Measurements from ENCODE around the gene CDH13.

CDH13 gene

GRCh38 chr16:83307594-83307992 is 680.8 kb downstream of the CDH13 start:
- no peak for DNase-seq (ENCODE audit: low spot score)

DNA sequence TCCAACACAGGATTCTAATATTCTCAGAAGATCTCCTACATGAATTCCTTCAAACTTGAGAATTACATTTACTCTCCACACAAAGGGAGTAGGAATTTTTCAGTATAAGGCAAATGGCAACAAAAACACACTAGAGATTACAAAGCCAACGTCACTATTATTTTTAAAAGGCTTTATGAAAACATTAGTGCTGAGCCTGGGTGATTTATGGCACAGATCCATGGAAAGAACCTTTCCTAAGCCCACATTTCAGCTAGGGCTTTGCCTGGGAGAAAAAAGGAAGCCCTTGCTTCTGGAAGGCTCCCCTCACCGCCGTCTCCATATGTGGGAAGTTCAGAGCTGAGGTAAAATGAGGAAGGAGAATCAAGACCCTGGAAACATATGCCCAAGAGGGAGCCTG is 681.6 kb downstream of the CDH13 start:
- no peak for DNase-seq (ENCODE audit: low spot score)

GRCh38 chr16:83310816-83311215 is 684.0 kb downstream of the CDH13 start:
- no peak for DNase-seq (ENCODE audit: low spot score)

- no peak for DNase-seq (ENCODE audit: low spot score)
These were observed 685.4 kb downstream of the CDH13 start for GRCh38 chr16:83312015-83312717.

GRCh38 chr16:83312718-83313245 is 686.0 kb downstream of the CDH13 start:
- DNase-seq (ENCODE audit: low spot score): no peak

DNA sequence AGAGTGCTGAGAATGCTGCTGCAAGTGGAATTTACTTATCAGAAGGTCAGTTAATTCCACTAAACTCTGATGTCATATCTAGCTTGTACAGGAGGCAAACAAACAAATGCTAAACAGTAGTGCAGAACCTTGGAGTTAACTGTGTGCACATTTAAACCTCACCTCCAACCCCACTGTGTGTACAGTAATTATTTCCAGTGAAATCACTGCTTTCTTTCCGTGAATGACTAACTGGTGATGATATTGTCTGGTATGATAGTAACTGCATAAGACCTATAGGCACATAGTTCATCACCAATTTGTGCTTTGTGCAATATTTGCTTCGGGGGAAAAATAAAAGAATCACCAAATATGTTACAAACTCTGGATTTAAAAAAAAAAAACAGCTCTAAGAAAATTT is 688.5 kb downstream of the CDH13 start:
- no peak for DNase-seq (ENCODE audit: low spot score)

DNA sequence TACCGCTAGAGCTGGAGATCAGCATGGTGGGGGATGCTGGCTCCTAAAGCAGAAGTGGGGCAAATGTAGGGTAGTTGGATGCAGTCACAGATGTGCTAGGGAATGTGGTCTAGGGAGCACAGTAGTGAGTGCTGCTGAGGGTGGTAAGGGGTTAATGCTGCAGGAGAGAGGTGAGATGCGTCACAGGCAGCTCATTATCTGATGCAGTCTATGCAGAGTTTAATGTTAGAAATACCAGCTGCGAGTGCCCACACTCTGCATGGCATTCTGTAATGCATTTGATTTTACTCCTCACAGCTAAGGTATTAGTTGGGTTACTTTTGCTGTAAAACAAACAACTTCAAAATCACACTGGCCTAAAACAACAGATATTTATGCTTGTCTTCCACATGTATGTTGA is 689.7 kb downstream of the CDH13 start:
- DNase-seq (ENCODE audit: low spot score): no peak

DNA sequence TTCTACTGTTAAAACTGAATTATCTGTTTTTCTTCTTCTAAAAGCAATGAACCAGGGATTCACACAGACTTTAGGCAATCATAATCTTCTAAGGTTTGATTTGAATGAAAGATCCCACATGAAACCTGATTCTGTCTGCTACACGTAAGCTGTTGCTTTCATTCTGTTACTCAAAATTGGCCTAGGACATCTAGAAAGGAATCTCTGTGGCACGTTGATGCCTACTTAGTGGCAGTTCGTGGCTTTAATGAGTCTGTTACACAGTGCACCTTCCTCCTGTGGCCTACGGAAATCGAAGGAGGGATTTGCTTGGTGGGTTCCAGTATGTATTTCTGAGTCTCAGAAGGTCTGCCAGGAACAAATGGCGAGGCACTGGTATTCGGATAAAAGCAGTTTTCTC is 691.6 kb downstream of the CDH13 start:
- DNase-seq (ENCODE audit: low spot score): no peak

DNA sequence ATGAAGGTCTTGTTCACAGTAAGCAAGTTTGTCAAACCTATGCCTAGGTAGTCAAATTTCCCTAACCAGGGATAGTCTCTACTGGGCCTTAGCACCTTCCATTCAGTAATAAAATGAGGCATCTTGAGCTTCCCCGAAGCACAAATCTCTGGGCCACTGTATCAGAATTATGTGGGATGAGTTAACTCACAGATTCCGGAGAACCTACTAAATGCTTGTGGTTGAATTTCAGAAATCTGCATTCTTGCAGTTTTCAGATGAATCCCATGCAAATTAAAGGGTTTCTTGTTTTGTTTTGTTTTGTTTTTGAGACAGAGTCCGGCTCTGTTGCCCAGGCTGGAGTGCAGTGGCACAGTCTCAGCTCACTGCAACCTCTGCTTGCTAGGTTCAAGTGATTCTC is 702.2 kb downstream of the CDH13 start:
- no peak for DNase-seq (ENCODE audit: low spot score)

GRCh38 chr16:83329441-83329840 is 702.7 kb downstream of the CDH13 start:
- no peak for DNase-seq (ENCODE audit: low spot score)

GRCh38 chr16:83330251-83330650 is 703.5 kb downstream of the CDH13 start:
- DNase-seq (ENCODE audit: low spot score): no peak

DNA sequence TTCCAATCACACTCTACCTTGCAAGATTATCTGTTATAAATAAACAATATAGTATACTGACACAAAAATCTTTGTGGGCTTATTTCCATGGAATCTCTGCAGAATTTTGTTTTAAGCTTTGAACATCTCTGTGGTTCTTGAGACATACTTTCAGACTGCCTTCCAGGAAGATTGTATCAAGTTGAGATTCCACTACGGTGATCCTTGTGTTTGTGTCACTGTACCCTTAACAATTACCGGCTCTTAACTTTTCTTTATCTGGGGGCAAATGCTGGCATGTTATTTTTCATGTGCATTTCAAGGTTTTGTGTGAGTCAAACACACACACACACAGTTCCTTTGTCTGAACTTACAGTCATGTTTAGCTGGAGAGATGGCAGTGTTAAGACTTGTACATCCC is 708.3 kb downstream of the CDH13 start:
- no peak for DNase-seq (ENCODE audit: low spot score)

GRCh38 chr16:83336603-83337002 is 709.8 kb downstream of the CDH13 start:
- DNase-seq (ENCODE audit: low spot score): no peak

DNA sequence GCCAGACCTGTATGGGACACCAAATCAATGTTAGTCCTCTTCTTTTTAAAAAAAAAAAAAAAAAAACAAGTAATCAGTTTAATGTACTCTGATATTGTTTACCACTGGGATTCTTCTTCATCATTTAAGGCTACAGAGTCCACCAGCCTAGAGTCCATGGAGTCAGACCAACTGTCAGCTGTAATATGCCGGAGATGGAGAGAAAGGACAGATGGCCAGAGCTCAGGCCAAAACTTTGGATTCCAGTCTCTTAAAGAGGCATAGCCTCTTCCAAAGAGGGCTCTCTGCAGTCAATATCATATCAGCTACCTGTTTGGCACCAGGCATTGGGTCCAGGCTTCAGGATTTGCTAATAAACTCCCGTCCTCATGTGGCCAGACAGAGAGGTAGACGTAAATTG is 711.4 kb downstream of the CDH13 start:
- no peak for DNase-seq (ENCODE audit: low spot score)

DNA sequence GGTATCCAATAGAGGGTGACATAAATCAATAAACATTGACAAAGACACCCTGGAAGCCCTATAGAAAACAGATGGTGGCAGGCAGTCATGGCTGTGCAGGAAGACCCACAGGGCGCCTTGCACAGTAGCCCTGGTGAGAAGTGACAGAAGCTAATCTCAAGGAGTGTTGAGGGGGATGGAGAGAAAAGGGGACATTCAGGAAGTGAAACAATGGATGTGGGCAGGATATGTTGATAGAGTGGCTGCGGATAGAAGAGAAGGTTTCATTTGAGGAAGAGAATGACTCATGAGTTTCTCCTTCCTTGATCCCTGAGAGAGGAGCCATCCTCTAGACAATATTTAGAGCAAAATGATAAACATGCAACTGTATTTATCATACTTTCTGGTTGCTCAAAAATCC is 712.2 kb downstream of the CDH13 start:
- DNase-seq (ENCODE audit: low spot score): no peak

- no peak for DNase-seq (ENCODE audit: low spot score)
These were observed 717.2 kb downstream of the CDH13 start for GRCh38 chr16:83343935-83344366.

GRCh38 chr16:83345846-83346640 is 719.3 kb downstream of the CDH13 start:
- no peak for DNase-seq (ENCODE audit: low spot score)

DNA sequence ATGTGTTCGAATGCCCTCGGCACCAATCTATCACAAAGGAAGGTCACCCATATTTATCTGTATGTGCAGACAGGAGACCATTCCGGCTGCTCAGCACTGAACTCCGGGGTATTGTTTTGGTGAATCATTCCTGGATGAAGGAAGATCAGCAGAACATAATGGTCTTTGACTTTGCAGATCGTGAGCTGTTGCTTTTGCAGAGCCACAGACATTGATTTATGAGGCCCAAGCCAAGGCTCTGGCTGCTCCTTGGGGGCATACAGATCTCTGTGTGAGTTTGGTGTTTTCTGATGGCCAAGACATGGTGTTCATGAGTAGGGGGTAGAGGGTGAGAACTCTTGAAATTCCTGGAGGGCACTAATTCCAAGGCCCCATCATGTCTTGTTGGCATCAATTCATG is 722.2 kb downstream of the CDH13 start:
- no peak for DNase-seq (ENCODE audit: low spot score)

- no peak for DNase-seq (ENCODE audit: low spot score)
These were observed 723.7 kb downstream of the CDH13 start for GRCh38 chr16:83350481-83350880.

GRCh38 chr16:83351846-83352245 is 725.1 kb downstream of the CDH13 start:
- DNase-seq (ENCODE audit: low spot score): no peak

DNA sequence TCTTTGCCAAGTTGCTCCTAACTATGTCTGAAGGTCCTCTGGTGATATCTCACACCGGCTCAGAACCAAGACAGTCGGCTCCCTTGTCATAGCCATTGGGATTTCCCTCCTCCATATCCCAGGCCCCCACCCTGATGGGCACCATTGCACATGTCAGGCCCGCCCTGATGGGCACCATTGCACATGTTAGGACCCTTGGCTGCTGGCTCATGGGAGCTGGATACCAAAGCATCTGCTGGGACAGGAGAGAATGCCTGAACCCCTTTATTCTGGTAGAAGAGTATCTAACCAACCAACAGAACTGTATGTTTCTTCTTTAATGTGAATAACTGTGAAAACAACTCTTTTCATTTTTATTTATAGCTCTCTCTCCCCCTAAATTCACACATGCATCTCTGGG is 726.5 kb downstream of the CDH13 start:
- no peak for DNase-seq (ENCODE audit: low spot score)

DNA sequence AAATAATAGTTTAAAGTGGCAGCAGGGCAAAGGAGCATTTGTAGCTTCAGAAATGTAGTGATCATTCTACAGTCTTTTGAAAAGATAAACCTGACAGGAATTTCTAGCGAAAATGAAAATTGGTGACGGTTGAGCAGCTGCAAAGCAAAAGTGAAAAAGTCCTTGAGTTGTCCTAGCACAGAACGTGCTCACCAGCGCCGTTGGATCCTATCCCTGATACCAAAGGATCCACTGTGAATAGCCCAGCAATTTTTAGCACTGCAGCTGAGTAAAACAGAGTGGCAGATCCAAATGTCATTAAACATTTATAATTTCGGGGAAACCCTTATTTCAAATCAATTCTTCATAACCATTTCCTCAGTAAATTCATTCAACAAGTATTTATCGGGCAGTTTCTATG is 727.2 kb downstream of the CDH13 start:
- no peak for DNase-seq (ENCODE audit: low spot score)

DNA sequence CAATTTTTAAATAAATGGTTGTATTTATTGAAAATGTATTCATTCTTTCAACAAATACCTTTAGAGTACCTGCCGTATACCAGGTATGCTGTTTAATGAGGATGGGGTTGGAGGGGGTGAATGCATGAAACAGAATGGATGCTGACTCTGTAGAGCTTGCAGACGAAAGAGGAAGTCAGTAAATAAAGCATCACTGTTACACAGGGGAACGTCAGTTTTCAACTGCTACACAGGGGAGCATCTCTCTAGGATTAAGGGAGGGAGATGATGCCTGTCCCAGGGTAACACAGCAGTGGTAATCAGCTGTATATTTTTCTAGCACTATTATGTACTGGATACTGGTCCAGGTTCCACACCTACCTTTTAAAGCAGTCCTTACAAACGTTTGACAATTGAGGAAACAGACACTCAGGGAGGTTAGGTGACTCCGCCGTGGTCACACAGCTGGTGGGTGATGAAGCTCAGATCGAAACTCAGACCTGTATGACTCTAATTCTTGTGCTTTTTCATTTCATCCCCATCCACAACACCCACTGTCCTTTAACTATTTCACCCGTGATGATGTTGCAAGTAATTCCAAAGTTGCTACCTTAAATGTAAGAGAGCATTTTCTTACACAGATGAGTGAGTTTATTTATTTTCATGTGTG is 728.9 kb downstream of the CDH13 start:
- no peak for DNase-seq (ENCODE audit: low spot score)
